H1 (cell line): ENCODE data around the gene YAP1. TPM values are rescaled to one million over a fixed set of nuclear protein-coding genes. Genes with fewer than 3 reads are reported as not detected.

ENCODE experiments used
- CTCF ChIA-PET: fragments of 300-600 bp; sonication (Branson Sonifier 250); formaldehyde crosslinking; loops from one replicate; lab custom pipeline; 2021; ENCODE audit not compliant: partially characterized antibody; lab: Charles Lee
- POLR2A ChIA-PET: fragments of 300-600 bp; sonication (Branson Sonifier 250); formaldehyde crosslinking; loops from one replicate; lab custom pipeline; 2021; ENCODE audit warnings: inconsistent platforms; ENCODE audit not compliant: partially characterized antibody; lab: Charles Lee
- DNase-seq, 2 experiments: peaks; one replicate each; pipeline versions ENCODE4 v3.0.0 to v3.0.0-alpha.2; 2010 to 2022; ENCODE audit warnings: low spot score in 2 of 2, low read depth in 1 of 2, mixed read lengths in 1 of 2
- FAIRE-seq: peaks from 2 replicates; lab custom pipeline; 2011; peaks lifted over from hg19 to GRCh38; lab: Jason Lieb, UNC
- H2AFZ ChIP-seq: 2 replicates; pipeline ENCODE4 v1.8.1; 2012; ENCODE audit warnings: low read length, inconsistent platforms
- H2AK5ac ChIP-seq: 2 replicates; pipeline ENCODE4 v1.6.1; 2013; ENCODE audit warnings: low read depth, low read length
- H2BK120ac ChIP-seq: replicated peaks from 2 replicates; pipeline ENCODE3; 2013; ENCODE audit warnings: low read depth, low read length, inconsistent platforms
- H2BK12ac ChIP-seq: 2 replicates; pipeline ENCODE4 v1.6.1; 2013; ENCODE audit warnings: low read depth, low read length
- H2BK15ac ChIP-seq: 2 replicates; pipeline ENCODE4 v1.6.1; 2013; ENCODE audit warnings: low read length
- H2BK20ac ChIP-seq: 2 replicates; pipeline ENCODE4 v1.6.1; 2013; ENCODE audit warnings: low read length
- H2BK5ac ChIP-seq: 2 replicates; pipeline ENCODE4 v1.6.1; 2013; ENCODE audit warnings: low read depth, low read length
- H3K14ac ChIP-seq: 2 replicates; pipeline ENCODE4 v1.6.1; 2013; ENCODE audit warnings: inconsistent platforms; ENCODE audit not compliant: insufficient read length
- H3K18ac ChIP-seq: 2 replicates; pipeline ENCODE4 v1.6.1; 2013; ENCODE audit warnings: low read length; ENCODE audit errors: extremely low read depth
- H3K23ac ChIP-seq: 2 replicates; pipeline ENCODE4 v1.6.1; 2013; ENCODE audit warnings: inconsistent platforms; ENCODE audit not compliant: insufficient read length
- H3K23me2 ChIP-seq: 2 replicates; pipeline ENCODE4 v1.6.1; 2013; ENCODE audit warnings: low read depth, low read length
- H3K27ac ChIP-seq: 2 replicates; pipeline ENCODE4 v1.6.1; 2011; ENCODE audit warnings: low read depth, low read length, inconsistent platforms
- H3K27me3 ChIP-seq, 4 experiments: replicated peaks in 1 of 4; 1 replicate in 1 of 4; 2 replicates in 3 of 4; pipeline versions ENCODE4 v1.6.1 to v1.8.1; 2011 to 2013; ENCODE audit warnings: low read length in 3 of 4, mild to moderate bottlenecking in 3 of 4, inconsistent platforms in 2 of 4, mixed read lengths in 2 of 4, moderate library complexity in 1 of 4; ENCODE audit not compliant: control insufficient read depth in 3 of 4, insufficient read depth in 3 of 4; ENCODE audit errors: extremely low read depth in 1 of 4
- H3K36me3 ChIP-seq, 4 experiments: 2 replicates each; pipeline versions ENCODE4 v1.6.1 to v1.8.1; 2011 to 2013; ENCODE audit warnings: mild to moderate bottlenecking in 4 of 4, low read length in 3 of 4, moderate library complexity in 2 of 4, control low read depth in 1 of 4, inconsistent platforms in 1 of 4; ENCODE audit not compliant: insufficient read depth in 4 of 4, control insufficient read depth in 2 of 4
- H3K4ac ChIP-seq: replicated peaks from 2 replicates; pipeline ENCODE3; 2013; ENCODE audit warnings: low read length, low read depth, mixed read lengths, inconsistent platforms; ENCODE audit not compliant: insufficient read length
- H3K4me1 ChIP-seq, 4 experiments: replicated peaks in 1 of 4; 1 replicate in 1 of 4; 2 replicates in 3 of 4; pipeline versions ENCODE4 v1.6.1 to v1.8.1; 2011 to 2013; ENCODE audit warnings: low read length in 3 of 4, inconsistent platforms in 2 of 4, mixed read lengths in 1 of 4; ENCODE audit not compliant: insufficient read depth in 4 of 4, control insufficient read depth in 3 of 4
- H3K4me2 ChIP-seq, 2 experiments: 2 replicates each; pipeline versions ENCODE4 v1.6.1 to v1.8.1; 2011 to 2013; ENCODE audit warnings: low read depth in 2 of 2, low read length in 2 of 2, control low read depth in 1 of 2, inconsistent platforms in 1 of 2, mild to moderate bottlenecking in 1 of 2; ENCODE audit not compliant: insufficient read depth in 1 of 2
- H3K4me3 ChIP-seq, 4 experiments: fragments of 200-600, 300-600 bp in 1 of 4; sonication (generic), shearing (Covaris generic), sonication (Bioruptor Twin) in 1 of 4; 2 replicates each; pipeline versions ENCODE4 v1.5.1 to v1.8.1; 2011 to 2016; ENCODE audit warnings: low read length in 4 of 4, low read depth in 3 of 4, control low read depth in 2 of 4, inconsistent platforms in 2 of 4, mild to moderate bottlenecking in 2 of 4, mixed read lengths in 1 of 4, moderate library complexity in 1 of 4; ENCODE audit not compliant: insufficient read depth in 2 of 4; ENCODE audit errors: extremely low read depth in 1 of 4
- H3K56ac ChIP-seq: replicated peaks from 2 replicates; pipeline ENCODE3; 2013; ENCODE audit warnings: low read depth, mild to moderate bottlenecking, mixed read lengths, low read length, inconsistent platforms; ENCODE audit not compliant: insufficient read length
- H3K79me1 ChIP-seq: 2 replicates; pipeline ENCODE4 v1.6.1; 2013; ENCODE audit warnings: low read depth, low read length, control low read depth
- H3K79me2 ChIP-seq, 2 experiments: 2 replicates each; pipeline versions ENCODE4 v1.6.1 to v1.8.1; 2012 to 2013; ENCODE audit warnings: low read length in 2 of 2, mild to moderate bottlenecking in 2 of 2, inconsistent platforms in 1 of 2; ENCODE audit not compliant: insufficient read depth in 2 of 2, control insufficient read depth in 1 of 2
- H3K9ac ChIP-seq, 4 experiments: replicated peaks in 1 of 4; 1 replicate in 1 of 4; 2 replicates in 3 of 4; pipeline versions ENCODE4 v1.6.1 to v1.8.1; 2011 to 2013; ENCODE audit warnings: low read depth in 3 of 4, low read length in 3 of 4, control low read depth in 2 of 4, mild to moderate bottlenecking in 2 of 4, moderate library complexity in 2 of 4, inconsistent platforms in 1 of 4; ENCODE audit errors: extremely low read depth in 1 of 4
- H3K9me3 ChIP-seq, 2 experiments: 2 replicates each; pipeline versions ENCODE4 v1.6.1 to v1.8.1; 2012 to 2013; ENCODE audit warnings: mild to moderate bottlenecking in 2 of 2, moderate library complexity in 2 of 2, control low read depth in 1 of 2, inconsistent platforms in 1 of 2, low read depth in 1 of 2, low read length in 1 of 2, mixed read lengths in 1 of 2; ENCODE audit not compliant: insufficient read depth in 2 of 2
- H4K20me1 ChIP-seq, 2 experiments: replicated peaks in 1 of 2; 2 replicates each; pipeline versions ENCODE3 to v1.8.1; 2011 to 2013; ENCODE audit warnings: inconsistent platforms in 2 of 2, low read length in 2 of 2, mild to moderate bottlenecking in 1 of 2; ENCODE audit not compliant: insufficient read depth in 2 of 2, control insufficient read depth in 1 of 2
- H4K5ac ChIP-seq: 2 replicates; pipeline ENCODE4 v1.6.1; 2013; ENCODE audit warnings: low read length, low read depth, mixed read lengths, inconsistent platforms; ENCODE audit not compliant: insufficient read length
- H4K8ac ChIP-seq: 2 replicates; pipeline ENCODE4 v1.8.0; 2013; ENCODE audit warnings: mild to moderate bottlenecking, moderate library complexity, low read length, inconsistent platforms; ENCODE audit not compliant: insufficient read depth; ENCODE audit errors: extremely low read depth
- H4K91ac ChIP-seq: replicated peaks from 2 replicates; pipeline ENCODE3; 2013; ENCODE audit warnings: low read length, mixed read lengths, inconsistent platforms; ENCODE audit not compliant: insufficient read length
- CBX8 ChIP-seq: fragments of 300-800, 300-1000 bp; sonication (generic); IDR thresholded peaks from 2 replicates; pipeline ENCODE4 v1.7.1; 2016; ENCODE audit warnings: low read depth, low read length, borderline replicate concordance
- CTCF ChIP-seq, 3 experiments: IDR thresholded peaks; 1 replicate in 2 of 3; 2 replicates in 1 of 3; pipeline versions ENCODE4 v1.5.1 to v1.6.1; 2011; ENCODE audit warnings: low read length in 3 of 3, mild to moderate bottlenecking in 3 of 3, inconsistent platforms in 2 of 3, low read depth in 1 of 3, moderate library complexity in 1 of 3; ENCODE audit not compliant: insufficient read depth in 1 of 3; ENCODE audit errors: control extremely low read depth in 1 of 3
- WGBS, 2 experiments: shearing (Covaris generic) in 1 of 2; methylation state at CpG; one replicate each; pipeline versions ENCODE4 v1.1.6 to v1.1.7; 2013 to 2015; ENCODE audit warnings: low lambda C conversion rate in 2 of 2, mixed read lengths in 2 of 2, inconsistent platforms in 1 of 2, low coverage in 1 of 2, missing lambda C conversion rate in 1 of 2; ENCODE audit not compliant: insufficient replicate concordance in 2 of 2, insufficient coverage in 1 of 2, insufficient read length in 1 of 2; ENCODE audit errors: extremely low coverage in 1 of 2, missing lambda C conversion rate in 1 of 2; 5-methylcytosine and 5-hydroxymethylcytosine counted together
- polyA plus RNA-seq, 7 experiments: library from polyadenylated mRNA; depleted of rRNA in 3 of 7; stranded (reverse) in 5 of 7; unstranded in 2 of 7; fragments of >200 nt in 5 of 7; fragments of 200-250 nt in 2 of 7; gene quantifications; 1 replicate in 5 of 7; 2 replicates in 1 of 7; 4 replicates in 1 of 7; pipeline versions ENCODE4 v1.2.1 to v1.2.3, GENCODE V29; 2011 to 2013; ENCODE audit warnings: missing spikeins in 2 of 7, mixed read lengths in 2 of 7
- total RNA-seq: library from RNA; stranded (reverse); fragmentation: NEBNext Ultra II Directional; extraction: Animal tissue kit (Norgen Biotek cat#: 25700); gene quantifications from 2 replicates; pipeline ENCODE4 v1.2.1, GENCODE V29; 2021

The YAP1 gene
- total and polyA plus RNA-seq, 2 of the 8 experiments (the other 6 are each of a cell fraction or from before 2014, with no cell fraction given) = 62.0 to 108 TPM

- CTCF ChIA-PET = interaction anchor here (0.6 to 1.4 kb wide), 3 partner anchors 23 to 330 kb away, joined by 3 to 4 read pairs (median 3); no protein-coding TSS in a partner anchor
- 92% methylated on average over 2 of the region's 2 CpGs; no CpG with 5 or more reads in 1 of the 2 experiments for WGBS, 2 experiments
- TF ChIP-seq CTCF (IDR thresholded peaks at IDR 0.05; ENCODE audit: control extremely low read depth in 1 of 3, insufficient read depth in 1 of 3, low read depth in 1 of 3, low read length in 3 of 3) (no peak), CBX8 (no peak)
Observed at GRCh38 chr11:102064316-102064715, 45.9 kb upstream of the YAP1 start.

More at GRCh38 chr11:102064316-102064715, 45.9 kb upstream of the YAP1 start:
- POLR2A ChIA-PET = no interaction called here
- no peak overlapping the region for H2BK5ac ChIP-seq
- no peak for FAIRE-seq
- H2BK12ac ChIP-seq = no peak overlapping the region
- H3K9me3 ChIP-seq = no peaks in the 10 kb centered on the region
- no peak overlapping the region for H2BK15ac ChIP-seq
- H3K23me2 ChIP-seq = no peaks in the 10 kb centered on the region
- H3K23ac ChIP-seq = no peak overlapping the region
- no peaks in the 10 kb centered on the region for H3K79me1 ChIP-seq
- no peaks in the 10 kb centered on the region for H3K27me3 ChIP-seq
- H4K91ac ChIP-seq = no peak overlapping the region
- H2AK5ac ChIP-seq = no peak overlapping the region
- no peak overlapping the region for H3K4ac ChIP-seq
- no peak overlapping the region for H3K4me3 ChIP-seq
- no peaks in the 10 kb centered on the region for H3K36me3 ChIP-seq
- H3K9ac ChIP-seq = no peak overlapping the region
- no peak overlapping the region for H2BK20ac ChIP-seq
- no peak overlapping the region for H3K4me2 ChIP-seq
- H3K14ac ChIP-seq = no peak overlapping the region
- no peak for DNase-seq
- H4K20me1 ChIP-seq = no peaks in the 10 kb centered on the region
- no peak overlapping the region for H4K5ac ChIP-seq
- no peak overlapping the region for H2AFZ ChIP-seq
- H3K56ac ChIP-seq = no peak overlapping the region
- H3K79me2 ChIP-seq = no peaks in the 10 kb centered on the region
- H3K4me1 ChIP-seq = no peaks in the 10 kb centered on the region
- H3K18ac ChIP-seq = no peak overlapping the region
- H3K27ac ChIP-seq = no peak overlapping the region
- no peak overlapping the region for H2BK120ac ChIP-seq
- no peak overlapping the region for H4K8ac ChIP-seq
